Measurements from ENCODE around the gene XPA. TPM values are rescaled to one million over a fixed set of nuclear protein-coding genes. Genes with fewer than 3 reads are reported as not detected.

XPA gene
- total and polyA plus RNA-seq, 10 of the 15 experiments (the other 5 are each of a cell fraction or from before 2014, with no cell fraction given), result 6.2 to 19.9 (median 12.3) TPM

DNA sequence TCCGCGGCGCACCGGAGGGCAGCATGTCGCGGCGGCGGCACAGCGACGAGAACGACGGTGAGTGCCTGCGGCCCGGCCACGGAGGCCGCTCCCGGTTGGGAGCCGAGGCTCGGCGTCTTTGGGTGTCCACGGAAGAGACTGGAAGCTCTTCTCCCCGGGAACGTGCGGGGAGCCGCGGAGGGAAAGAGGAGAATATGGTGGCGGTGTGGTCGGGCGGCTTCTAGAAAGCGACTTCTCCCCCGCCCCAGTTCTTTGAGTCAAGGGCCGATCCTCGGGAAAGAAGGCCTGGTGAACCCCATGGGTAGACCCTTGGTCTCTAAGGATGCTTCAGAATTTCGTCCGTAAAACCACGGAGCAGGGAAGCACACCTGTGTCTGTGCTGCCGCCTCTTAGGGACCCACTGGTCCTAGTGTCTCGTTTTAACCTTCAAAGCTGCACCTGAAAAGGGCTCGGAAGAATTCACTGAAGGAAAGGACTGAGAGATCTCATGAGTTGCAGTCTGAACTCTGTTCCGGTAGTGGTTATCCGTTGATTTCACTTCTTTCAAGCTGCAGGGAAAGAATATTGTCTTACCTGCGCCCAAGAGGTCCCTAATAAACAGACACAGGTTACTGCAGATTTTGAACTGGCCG, 63.2 kb downstream of the XPA start:
- peak; percentile 0 for ATAC-seq
- ChIA-PET RAD21 (ENCODE audit: unreplicated experiment) (interaction anchor here (0.8 to 3.6 kb wide), 13 partner anchors 16 to 777 kb away, joined by 3 to 22 read pairs (median 6); partner anchors contain the start of genes TMOD1 and XPA), POLR2A (interaction anchor here (0.5 to 2.2 kb wide), 12 partner anchors 9 to 288 kb away, joined by 3 to 22 read pairs (median 6); partner anchors contain the start of genes TMOD1, TRMO and XPA), SMC1A (ENCODE audit: uncharacterized antibody, unreplicated experiment) (interaction anchor here (0.7 to 3.1 kb wide), 9 partner anchors 9 to 778 kb away, joined by 3 to 16 read pairs (median 4); no protein-coding TSS in a partner anchor), CTCF (interaction anchor here (0.8 to 3.5 kb wide), 11 partner anchors 12 to 287 kb away, joined by 3 to 29 read pairs (median 4); partner anchors contain the start of gene TMOD1)
- in situ Hi-C loops (cut with MboI), result loop anchor here (25.0 kb wide), 1 partner anchor 1222 kb away; the partner anchor contains the start of gene ZNF367
- BruUV-seq (replicated peaks), result no TSS peak
- H4K20me1 ChIP-seq (ENCODE audit: control insufficient read depth, insufficient read depth), result no peaks in the 10 kb centered on the region
- DNase-seq (ENCODE audit: low read depth, low spot score), result no peak
- no peaks in the 10 kb centered on the region for H3K36me3 ChIP-seq (ENCODE audit: control insufficient read depth in 2 of 2, insufficient read depth in 2 of 2, low read length in 1 of 2)
- peak overlapping the region; percentile 71 for H2AFZ ChIP-seq (ENCODE audit: control insufficient read depth, low read depth, low read length)
- peak overlapping the region; percentile 75 for H3K4me2 ChIP-seq (ENCODE audit: control insufficient read depth, insufficient read depth)
- peak overlapping the region; percentile 93 for H3K27ac ChIP-seq (ENCODE audit: control insufficient read depth, insufficient read depth)
- no peak for FAIRE-seq
- 1% methylated on average over 43 of the region's 43 CpGs for WGBS (ENCODE audit: insufficient coverage, insufficient replicate concordance, low lambda C conversion rate, missing lambda C conversion rate)
- H3K4me3 ChIP-seq, result peak overlapping the region; percentile 96
- H3K9me3 ChIP-seq (replicated peaks; ENCODE audit: control insufficient read depth, insufficient read depth, low read length), result no peaks in the 10 kb centered on the region
- peaks cover 5% of the 10 kb centered on the region; the same call in 1 of the 2 replicates for H3K4me1 ChIP-seq (ENCODE audit: control insufficient read depth, insufficient read depth, low read length)
- peak overlapping the region; percentile 87 for H3K9ac ChIP-seq (ENCODE audit: control insufficient read depth, insufficient read depth, low read length)
- intact Hi-C loops (cut with micrococcal nuclease; ENCODE audit: unreplicated experiment), result no loop called here
- H3K79me2 ChIP-seq (ENCODE audit: control insufficient read depth, insufficient read depth, low read length), result peaks cover 80% of the 10 kb centered on the region
- H3K27me3 ChIP-seq (replicated peaks in 1 of 2; ENCODE audit: control insufficient read depth in 2 of 2, insufficient read depth in 2 of 2, low read length in 1 of 2), result no peaks in the 10 kb centered on the region
- TF ChIP-seq LARP7 (IDR thresholded peaks at IDR 0.05) (peak; percentile 62; the same call in 1 of the 2 replicates), GATAD2B (conservative IDR thresholded peaks at IDR 0.05; ENCODE audit: low read depth) (0 out of 2 replicates have a peak, but pooled peaks have one; percentile 38), RB1 (IDR thresholded peaks at IDR 0.05; ENCODE audit: borderline replicate concordance) (0 out of 2 replicates have a peak, but pooled peaks have one; percentile 56), MTA2 (IDR thresholded peaks at IDR 0.05; ENCODE audit: low read depth) (no peak), BACH1 (IDR thresholded peaks at IDR 0.05; ENCODE audit: borderline replicate concordance) (0 out of 2 replicates have a peak, but pooled peaks have one; percentile 70), SMARCA5 (IDR thresholded peaks at IDR 0.05) (peak; percentile 3; the same call in 1 of the 2 replicates), DPF2 (IDR thresholded peaks at IDR 0.05) (0 out of 2 replicates have a peak, but pooled peaks have one; percentile 22)
- TF ChIP-seq, protein P1, sequence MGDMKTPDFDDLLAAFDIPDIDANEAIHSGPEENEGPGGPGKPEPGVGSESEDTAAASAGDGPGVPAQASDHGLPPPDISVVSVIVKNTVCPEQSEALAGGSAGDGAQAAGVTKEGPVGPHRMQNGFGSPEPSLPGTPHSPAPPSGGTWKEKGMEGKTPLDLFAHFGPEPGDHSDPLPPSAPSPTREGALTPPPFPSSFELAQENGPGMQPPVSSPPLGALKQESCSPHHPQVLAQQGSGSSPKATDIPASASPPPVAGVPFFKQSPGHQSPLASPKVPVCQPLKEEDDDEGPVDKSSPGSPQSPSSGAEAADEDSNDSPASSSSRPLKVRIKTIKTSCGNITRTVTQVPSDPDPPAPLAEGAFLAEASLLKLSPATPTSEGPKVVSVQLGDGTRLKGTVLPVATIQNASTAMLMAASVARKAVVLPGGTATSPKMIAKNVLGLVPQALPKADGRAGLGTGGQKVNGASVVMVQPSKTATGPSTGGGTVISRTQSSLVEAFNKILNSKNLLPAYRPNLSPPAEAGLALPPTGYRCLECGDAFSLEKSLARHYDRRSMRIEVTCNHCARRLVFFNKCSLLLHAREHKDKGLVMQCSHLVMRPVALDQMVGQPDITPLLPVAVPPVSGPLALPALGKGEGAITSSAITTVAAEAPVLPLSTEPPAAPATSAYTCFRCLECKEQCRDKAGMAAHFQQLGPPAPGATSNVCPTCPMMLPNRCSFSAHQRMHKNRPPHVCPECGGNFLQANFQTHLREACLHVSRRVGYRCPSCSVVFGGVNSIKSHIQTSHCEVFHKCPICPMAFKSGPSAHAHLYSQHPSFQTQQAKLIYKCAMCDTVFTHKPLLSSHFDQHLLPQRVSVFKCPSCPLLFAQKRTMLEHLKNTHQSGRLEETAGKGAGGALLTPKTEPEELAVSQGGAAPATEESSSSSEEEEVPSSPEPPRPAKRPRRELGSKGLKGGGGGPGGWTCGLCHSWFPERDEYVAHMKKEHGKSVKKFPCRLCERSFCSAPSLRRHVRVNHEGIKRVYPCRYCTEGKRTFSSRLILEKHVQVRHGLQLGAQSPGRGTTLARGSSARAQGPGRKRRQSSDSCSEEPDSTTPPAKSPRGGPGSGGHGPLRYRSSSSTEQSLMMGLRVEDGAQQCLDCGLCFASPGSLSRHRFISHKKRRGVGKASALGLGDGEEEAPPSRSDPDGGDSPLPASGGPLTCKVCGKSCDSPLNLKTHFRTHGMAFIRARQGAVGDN (IDR thresholded peaks at IDR 0.05), result no peak

Measured in GM12878 (cell line).